ENCODE results near the gene DNAJB11. TPM values are rescaled to one million over a fixed set of nuclear protein-coding genes. Genes with fewer than 3 reads are reported as not detected.
"Not testable (repeated sequence)": the region's sequence is repeated elsewhere in the genome, so short reads cannot be mapped to it uniquely, and the experiment has no call there.

DNAJB11 gene
- total RNA-seq, 1 donor from 2014 or later: 23.6 TPM

DNA sequence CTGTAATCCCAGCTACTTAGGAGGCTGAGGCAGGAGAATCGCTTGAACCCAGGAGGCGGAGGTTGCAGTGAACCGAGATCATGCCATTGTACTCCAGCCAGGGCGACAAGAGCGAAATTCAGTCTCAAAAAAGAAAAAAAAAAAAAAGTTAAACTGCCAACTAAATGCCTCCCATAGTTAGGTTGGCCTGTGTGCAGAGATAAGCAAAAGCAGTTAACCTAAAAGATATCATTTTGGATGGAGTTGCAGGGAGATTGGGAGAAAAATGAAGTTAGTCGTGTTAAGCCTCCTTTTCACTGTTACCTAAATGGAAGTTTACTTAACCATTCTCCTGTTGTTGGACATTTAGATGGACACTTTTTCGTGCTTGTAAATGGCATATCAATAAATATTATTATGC is 58.2 kb downstream of the DNAJB11 start:
- ATAC-seq (no peak), DNase-seq (no peak)
- intact Hi-C loops (cut with micrococcal nuclease): no loop called here

DNA sequence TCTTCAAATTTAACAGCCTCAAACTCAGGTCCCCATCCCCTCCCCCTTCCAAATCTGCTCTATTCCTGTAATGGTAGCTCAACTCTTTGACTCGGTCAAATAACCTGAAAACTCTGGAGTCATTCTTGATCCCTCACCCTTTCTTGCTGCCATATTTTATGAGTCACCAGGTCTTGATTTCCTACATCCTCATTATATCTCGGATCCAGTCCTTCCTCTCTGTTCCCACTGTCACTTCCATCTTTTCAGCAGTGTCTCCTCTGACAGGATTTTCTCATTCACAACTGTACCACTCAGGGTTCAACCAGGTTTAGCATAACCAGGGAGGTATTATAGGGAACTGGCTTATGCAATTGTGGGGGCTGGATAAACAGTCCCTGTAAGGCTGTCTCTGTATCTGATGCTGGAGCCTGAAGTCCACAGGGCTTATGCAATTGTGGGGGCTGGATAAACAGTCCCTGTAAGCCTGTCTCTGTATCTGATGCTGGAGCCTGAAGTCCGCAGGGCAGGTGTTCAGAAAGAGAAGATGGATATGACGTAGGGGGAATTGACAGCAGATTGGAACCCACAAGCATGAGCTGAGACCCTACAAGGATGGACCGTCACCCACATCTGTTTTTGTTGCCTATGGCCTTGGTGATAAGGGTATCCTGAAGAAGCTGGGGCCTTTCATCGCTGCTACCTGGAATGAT is 60.6 kb downstream of the DNAJB11 start:
- intact Hi-C loops (cut with micrococcal nuclease): no loop called here
- ATAC-seq (no peak), DNase-seq (no peak)

DNA sequence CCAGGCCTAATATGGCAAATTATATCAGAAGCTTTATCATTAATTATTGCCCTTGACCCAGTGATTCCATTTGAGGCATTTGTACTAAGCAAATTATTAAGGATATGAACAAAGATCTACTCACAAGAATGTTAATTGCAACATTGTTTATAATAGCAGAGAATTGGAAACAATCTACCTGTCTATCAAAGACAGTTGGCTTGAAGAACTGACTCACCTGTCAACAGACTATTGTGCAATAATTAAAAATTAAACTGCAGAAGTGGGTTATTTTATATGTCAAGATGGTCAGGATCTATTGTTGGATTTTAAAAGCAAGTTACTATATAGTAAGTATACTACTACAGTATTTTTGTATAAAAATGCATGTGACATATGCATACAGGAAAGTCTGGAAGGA is 63.0 kb downstream of the DNAJB11 start:
- intact Hi-C loops (cut with micrococcal nuclease): no loop called here
- DNase-seq: no peak
- no peak for ATAC-seq

DNA sequence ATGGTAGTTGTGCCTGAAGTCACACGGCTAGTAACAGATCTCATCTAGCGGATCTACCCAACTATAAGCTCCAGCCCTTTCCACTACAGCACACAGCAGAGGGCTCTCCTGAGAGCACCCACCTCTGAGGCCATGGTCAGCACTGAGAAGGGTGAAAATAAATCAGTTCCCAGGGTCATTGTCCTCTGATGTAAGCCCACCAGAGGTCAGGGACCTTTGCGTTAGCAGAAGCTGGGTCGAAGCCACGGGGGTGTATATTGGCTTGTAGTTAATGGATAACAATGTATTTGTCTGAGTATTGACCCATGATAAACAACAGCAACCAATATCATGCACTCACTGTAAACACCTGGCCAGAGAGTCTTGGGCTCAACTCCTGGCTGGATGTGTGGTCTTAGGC is 63.7 kb downstream of the DNAJB11 start:
- ATAC-seq; DNase-seq; intact Hi-C loops (cut with micrococcal nuclease): not testable (repeated sequence)

Other genes with a start within 250 kb of the DNAJB11 start
- gene DGKG, start 208.5 kb upstream of the DNAJB11 start, total RNA-seq: 18.2 TPM
- 0.55 TPM for gene CRYGS, start 26.3 kb upstream of the DNAJB11 start, total RNA-seq
- gene TBCCD1, start 3.4 kb upstream of the DNAJB11 start, total RNA-seq: 7.1 TPM
- not detected for gene AHSG, start 42.3 kb downstream of the DNAJB11 start, total RNA-seq
- not detected for gene FETUB, start 69.7 kb downstream of the DNAJB11 start, total RNA-seq
- not detected for gene HRG, start 95.3 kb downstream of the DNAJB11 start, total RNA-seq
- 0.37 TPM for gene KNG1, start 146.6 kb downstream of the DNAJB11 start, total RNA-seq
- 455 TPM for gene EIF4A2, start 212.9 kb downstream of the DNAJB11 start, total RNA-seq
- gene RFC4, start 235.8 kb downstream of the DNAJB11 start, total RNA-seq: 9.7 TPM

Measured in left ventricle myocardium superior (tissue), 1 donor.